ENCODE results near the gene ADCK1. TPM values are rescaled to one million over a fixed set of nuclear protein-coding genes. Genes with fewer than 3 reads are reported as not detected.

Gene ADCK1
- total and polyA plus RNA-seq, 2 of the 13 experiments (the other 11 are each of a cell fraction or from before 2014, with no cell fraction given) = 3.9 to 6.3 TPM

- Histone ChIP-seq H2AFZ (ENCODE audit: low read length) (no peak overlapping the region), H3K27me3 (ENCODE audit: control insufficient read depth in 1 of 2, insufficient read depth in 2 of 2, low read length in 2 of 2) (no peaks in the 10 kb centered on the region), H3K4me1 (ENCODE audit: insufficient read depth, low read length) (peaks cover 47% of the 10 kb centered on the region), H3K9ac (ENCODE audit: insufficient read depth, low read depth, low read length) (no peak overlapping the region), H3K9me3 (ENCODE audit: low read length) (no peaks in the 10 kb centered on the region), H3K36me3 (replicated peaks in 1 of 2; ENCODE audit: control insufficient read depth in 1 of 2, insufficient read depth in 2 of 2, low read length in 2 of 2) (no peaks in the 10 kb centered on the region), H3K27ac (ENCODE audit: extremely low read length, insufficient read depth, low read length) (no peak overlapping the region), H3K4me3 (replicated peaks in 1 of 3; ENCODE audit: insufficient read depth in 1 of 3, low read depth in 2 of 3, low read length in 3 of 3) (no peak overlapping the region), H3K4me2 (ENCODE audit: low read depth, low read length) (no peak overlapping the region), H3K79me2 (ENCODE audit: insufficient read depth, low read length) (no peaks in the 10 kb centered on the region), H4K20me1 (ENCODE audit: insufficient read depth, low read length) (no peaks in the 10 kb centered on the region)
- TF ChIP-seq ZNF292 (CRISPR knock-in tag; IDR thresholded peaks at IDR 0.05; ENCODE audit: borderline replicate concordance, low read depth) (no peak), MIER2 (CRISPR knock-in tag; IDR thresholded peaks at IDR 0.05) (no peak), ZFP62 (CRISPR knock-in tag; IDR thresholded peaks at IDR 0.05) (no peak), ZHX2 (IDR thresholded peaks at IDR 0.05; ENCODE audit: low read depth) (no peak), ZHX2 (CRISPR knock-in tag; IDR thresholded peaks at IDR 0.05; ENCODE audit: borderline replicate concordance) (no peak), SP1 (IDR thresholded peaks at IDR 0.05) (no peak), SP1 (CRISPR knock-in tag; IDR thresholded peaks at IDR 0.05) (no peak), PBX3 (CRISPR knock-in tag; IDR thresholded peaks at IDR 0.05; ENCODE audit: borderline replicate concordance) (no peak), POLR2AphosphoS2 (IDR thresholded peaks at IDR 0.05; ENCODE audit: low read depth, low read length) (no peak), SRY (CRISPR knock-in tag; IDR thresholded peaks at IDR 0.05) (no peak), RAD51 (IDR thresholded peaks at IDR 0.05; ENCODE audit: borderline replicate concordance) (no peak), ZNF121 (CRISPR knock-in tag; IDR thresholded peaks at IDR 0.05) (no peak)
- TF ChIP-seq, protein P1, sequence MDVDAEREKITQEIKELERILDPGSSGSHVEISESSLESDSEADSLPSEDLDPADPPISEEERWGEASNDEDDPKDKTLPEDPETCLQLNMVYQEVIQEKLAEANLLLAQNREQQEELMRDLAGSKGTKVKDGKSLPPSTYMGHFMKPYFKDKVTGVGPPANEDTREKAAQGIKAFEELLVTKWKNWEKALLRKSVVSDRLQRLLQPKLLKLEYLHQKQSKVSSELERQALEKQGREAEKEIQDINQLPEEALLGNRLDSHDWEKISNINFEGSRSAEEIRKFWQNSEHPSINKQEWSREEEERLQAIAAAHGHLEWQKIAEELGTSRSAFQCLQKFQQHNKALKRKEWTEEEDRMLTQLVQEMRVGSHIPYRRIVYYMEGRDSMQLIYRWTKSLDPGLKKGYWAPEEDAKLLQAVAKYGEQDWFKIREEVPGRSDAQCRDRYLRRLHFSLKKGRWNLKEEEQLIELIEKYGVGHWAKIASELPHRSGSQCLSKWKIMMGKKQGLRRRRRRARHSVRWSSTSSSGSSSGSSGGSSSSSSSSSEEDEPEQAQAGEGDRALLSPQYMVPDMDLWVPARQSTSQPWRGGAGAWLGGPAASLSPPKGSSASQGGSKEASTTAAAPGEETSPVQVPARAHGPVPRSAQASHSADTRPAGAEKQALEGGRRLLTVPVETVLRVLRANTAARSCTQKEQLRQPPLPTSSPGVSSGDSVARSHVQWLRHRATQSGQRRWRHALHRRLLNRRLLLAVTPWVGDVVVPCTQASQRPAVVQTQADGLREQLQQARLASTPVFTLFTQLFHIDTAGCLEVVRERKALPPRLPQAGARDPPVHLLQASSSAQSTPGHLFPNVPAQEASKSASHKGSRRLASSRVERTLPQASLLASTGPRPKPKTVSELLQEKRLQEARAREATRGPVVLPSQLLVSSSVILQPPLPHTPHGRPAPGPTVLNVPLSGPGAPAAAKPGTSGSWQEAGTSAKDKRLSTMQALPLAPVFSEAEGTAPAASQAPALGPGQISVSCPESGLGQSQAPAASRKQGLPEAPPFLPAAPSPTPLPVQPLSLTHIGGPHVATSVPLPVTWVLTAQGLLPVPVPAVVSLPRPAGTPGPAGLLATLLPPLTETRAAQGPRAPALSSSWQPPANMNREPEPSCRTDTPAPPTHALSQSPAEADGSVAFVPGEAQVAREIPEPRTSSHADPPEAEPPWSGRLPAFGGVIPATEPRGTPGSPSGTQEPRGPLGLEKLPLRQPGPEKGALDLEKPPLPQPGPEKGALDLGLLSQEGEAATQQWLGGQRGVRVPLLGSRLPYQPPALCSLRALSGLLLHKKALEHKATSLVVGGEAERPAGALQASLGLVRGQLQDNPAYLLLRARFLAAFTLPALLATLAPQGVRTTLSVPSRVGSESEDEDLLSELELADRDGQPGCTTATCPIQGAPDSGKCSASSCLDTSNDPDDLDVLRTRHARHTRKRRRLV (CRISPR knock-in tag; IDR thresholded peaks at IDR 0.05) = no peak
- ChIA-PET CTCF (ENCODE audit: low intra/inter-chr PET ratio, low total read pairs) (no interaction called here), POLR2A (no interaction called here)
- WGBS (ENCODE audit: low lambda C conversion rate) = 62% methylated on average over 4 of the region's 4 CpGs
- DNase-seq (ENCODE audit: low spot score) (no peak), FAIRE-seq (no peak), ATAC-seq (no peak)
- in situ Hi-C loops (cut with HindIII; ENCODE audit: extremely low pct_ligation_motif_present, low pct_unique_long_range_greater_than_20kb) = no loop called here
- no TSS peak for BruUV-seq (replicated peaks)
- intact Hi-C loops (cut with micrococcal nuclease; ENCODE audit: unreplicated experiment) = no loop called here
Measured at GRCh38 chr14:77794357-77794756, 5.6 kb upstream of the ADCK1 start.

Data from HepG2 (cell line).